GM13977 (cell line): ENCODE measurements around the gene ZNF576.

Source experiments
- DNase-seq: peaks from one replicate; pipeline ENCODE4 v3.0.0; 2012; ENCODE audit warnings: low spot score
- in situ Hi-C: fragments of 300-500 bp; cut with MboI; formaldehyde crosslinking; loops from one replicate; pipeline ENCODE4 v1.12.0; 2022; ENCODE audit warnings: low sequenced_read_pairs, low pct_unique_long_range_greater_than_20kb, mixed read lengths, inconsistent platforms; ENCODE audit not compliant: unreplicated experiment
- TF ChIP-seq, protein P1 (sequence below): IDR thresholded peaks from 2 replicates; pipeline ENCODE4 v1.5.1; 2012; ENCODE audit warnings: mild to moderate bottlenecking, control low read depth; ENCODE audit not compliant: insufficient read depth; ENCODE audit errors: extremely low read depth, missing control alignments

The ZNF576 gene

DNA sequence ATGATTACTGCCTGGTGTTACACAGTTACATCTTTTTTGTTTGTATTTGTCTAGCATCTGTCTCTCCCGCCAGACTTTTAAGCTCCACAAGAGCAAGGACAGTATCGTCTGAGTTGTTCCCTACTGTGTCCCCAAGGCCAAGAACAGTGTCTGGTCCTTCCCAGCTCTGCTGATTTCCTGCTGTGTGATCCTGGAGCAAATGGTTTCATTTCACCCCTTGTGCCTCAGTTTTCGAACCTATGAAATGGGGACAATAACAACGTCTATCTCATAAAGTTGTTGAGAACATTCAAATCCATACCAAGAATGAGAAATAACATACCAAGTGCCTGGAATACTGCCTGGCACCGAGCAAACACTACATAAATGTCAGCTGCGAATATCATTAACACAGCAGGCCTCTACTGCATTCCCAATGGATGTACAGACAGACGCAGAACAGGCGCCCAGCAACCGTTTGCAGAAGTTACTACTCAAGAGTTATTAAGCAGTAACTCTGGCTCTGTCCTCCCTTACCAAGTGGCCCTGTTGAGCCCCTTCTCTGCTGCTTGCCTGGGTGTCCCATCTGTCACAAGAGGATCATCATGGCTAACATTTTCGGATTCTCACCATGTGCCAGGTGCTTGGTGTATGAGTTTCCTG, 32.5 kb upstream of the ZNF576 start:
- DNase-seq = no peak
- TF ChIP-seq, protein P1, sequence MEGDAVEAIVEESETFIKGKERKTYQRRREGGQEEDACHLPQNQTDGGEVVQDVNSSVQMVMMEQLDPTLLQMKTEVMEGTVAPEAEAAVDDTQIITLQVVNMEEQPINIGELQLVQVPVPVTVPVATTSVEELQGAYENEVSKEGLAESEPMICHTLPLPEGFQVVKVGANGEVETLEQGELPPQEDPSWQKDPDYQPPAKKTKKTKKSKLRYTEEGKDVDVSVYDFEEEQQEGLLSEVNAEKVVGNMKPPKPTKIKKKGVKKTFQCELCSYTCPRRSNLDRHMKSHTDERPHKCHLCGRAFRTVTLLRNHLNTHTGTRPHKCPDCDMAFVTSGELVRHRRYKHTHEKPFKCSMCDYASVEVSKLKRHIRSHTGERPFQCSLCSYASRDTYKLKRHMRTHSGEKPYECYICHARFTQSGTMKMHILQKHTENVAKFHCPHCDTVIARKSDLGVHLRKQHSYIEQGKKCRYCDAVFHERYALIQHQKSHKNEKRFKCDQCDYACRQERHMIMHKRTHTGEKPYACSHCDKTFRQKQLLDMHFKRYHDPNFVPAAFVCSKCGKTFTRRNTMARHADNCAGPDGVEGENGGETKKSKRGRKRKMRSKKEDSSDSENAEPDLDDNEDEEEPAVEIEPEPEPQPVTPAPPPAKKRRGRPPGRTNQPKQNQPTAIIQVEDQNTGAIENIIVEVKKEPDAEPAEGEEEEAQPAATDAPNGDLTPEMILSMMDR = no peak
- in situ Hi-C loops = no loop called here

DNA sequence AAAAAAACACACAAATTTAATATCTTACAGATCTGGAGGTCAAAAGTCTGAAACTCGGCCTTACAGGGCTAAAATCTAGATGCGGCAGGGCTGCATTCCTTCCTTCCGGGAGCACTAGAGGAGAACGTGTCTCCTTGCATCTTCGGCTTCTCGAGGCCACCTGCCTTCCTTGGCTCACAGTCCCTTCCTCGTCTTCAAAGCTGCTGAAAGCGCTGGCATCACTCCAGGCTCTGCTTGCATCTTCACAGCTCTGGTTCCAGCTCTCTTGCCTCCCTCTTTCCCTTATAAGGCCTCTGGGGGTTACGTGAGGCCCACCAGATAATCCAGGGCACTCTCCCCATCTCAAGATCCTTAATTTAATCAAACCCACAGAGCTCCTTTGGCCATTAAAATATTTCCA, 31.6 kb upstream of the ZNF576 start:
- DNase-seq = no peak
- TF ChIP-seq, protein P1 = no peak
- in situ Hi-C loops = no loop called here

DNA sequence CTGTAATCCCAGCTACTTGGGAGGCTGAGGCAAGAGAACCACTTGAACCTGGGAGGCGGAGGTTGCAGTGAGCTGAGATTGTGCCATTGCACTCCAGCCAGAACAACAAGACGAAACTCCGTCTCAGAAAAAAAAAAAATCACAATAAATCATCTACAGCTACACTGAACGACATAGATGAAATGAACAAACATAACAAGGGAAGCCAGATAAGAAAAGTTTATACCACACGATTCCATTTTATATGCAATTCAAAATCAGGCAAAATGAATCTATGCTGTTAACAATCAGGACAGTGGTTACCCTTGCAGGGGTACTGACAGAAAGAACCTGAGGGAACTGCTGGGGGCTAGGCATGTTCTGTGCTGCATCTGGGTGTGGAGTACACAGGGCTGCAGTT, 26.7 kb upstream of the ZNF576 start:
- in situ Hi-C loops = no loop called here
- TF ChIP-seq, protein P1 = no peak
- DNase-seq = no peak

DNA sequence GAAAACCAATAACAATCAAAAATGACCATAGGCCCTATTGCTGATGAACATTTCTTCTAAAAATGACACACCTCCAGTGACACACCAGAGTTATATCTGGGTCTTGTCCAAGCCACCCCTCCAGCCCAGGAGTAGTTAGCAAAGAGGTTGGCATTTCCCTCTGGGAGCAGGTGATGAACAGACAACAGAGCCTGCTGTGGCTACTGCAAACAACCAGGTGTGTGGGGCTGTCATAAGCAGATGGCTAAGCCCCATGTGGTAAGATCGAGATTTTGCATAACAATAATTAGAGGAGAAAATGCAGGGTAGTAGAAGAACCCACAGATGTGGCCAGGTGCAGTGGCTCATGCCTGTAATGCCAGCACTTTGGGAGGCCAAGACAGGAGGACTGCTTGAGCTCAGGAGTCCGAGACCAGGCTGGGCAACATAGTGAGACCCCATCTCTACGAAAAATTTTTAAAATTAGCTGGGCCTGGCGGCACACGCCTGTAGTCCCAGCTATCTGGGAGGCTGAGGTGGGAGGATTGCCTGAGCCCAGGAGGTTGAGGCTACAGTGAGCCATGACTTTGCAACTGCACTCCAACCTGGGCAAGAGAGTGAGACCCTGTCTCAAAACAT, 26.1 kb upstream of the ZNF576 start:
- in situ Hi-C loops = no loop called here
- DNase-seq = no peak
- TF ChIP-seq, protein P1 = no peak

DNA sequence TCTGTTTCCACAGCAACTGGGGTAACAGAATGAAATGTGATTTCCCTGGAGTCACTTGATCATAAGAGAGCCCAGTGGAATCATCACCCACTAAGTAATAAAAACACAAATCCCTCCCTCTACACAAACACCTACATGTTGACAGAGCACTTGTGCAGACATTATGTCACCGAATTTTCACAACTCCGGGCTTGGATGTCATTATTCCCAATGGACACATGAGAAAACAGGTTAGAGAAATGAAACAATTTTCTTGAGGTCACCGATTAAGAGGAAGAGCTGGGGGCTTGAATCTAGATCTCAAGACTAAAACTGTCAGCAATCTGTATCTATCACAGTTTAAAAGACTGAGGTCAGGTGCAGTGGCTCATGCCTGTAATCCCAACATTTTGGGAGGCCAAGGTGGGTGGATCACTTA, 24.2 kb upstream of the ZNF576 start:
- TF ChIP-seq, protein P1 = no peak
- no peak for DNase-seq
- in situ Hi-C loops = no loop called here

DNA sequence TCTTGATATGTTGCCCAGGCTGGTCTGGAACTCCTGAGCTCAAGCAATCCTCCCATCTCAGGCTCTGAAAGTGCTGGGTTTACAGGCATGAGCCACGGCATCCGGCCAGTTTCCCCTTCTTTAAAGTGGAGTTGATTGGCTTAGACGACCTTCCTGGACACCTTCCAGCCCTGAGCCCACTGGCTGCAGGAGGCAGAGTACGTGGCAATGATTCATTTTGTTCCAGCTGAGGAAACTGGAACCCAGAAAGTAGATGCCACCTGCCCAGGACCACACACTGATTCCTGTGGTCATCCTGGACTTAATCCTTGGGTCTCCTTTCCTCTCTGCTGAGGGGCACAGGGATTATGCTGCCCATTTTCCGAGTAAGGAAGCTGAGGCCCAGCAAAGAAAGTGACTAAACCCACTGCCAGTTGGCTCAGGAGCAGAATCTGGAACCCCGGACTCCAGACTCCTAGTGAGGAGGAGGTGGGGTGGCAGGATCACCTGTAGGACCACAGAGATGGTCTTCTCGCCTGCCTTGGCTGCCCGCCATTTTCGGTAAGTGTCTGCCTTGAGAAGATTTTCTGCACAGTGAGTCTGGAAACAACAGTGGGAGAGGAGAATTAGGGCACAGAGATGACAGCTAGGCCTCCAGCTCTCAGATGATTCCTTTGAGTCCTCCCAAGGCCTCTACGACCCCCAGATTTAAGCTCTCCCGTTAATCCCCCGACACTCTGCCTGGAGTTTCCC, 21.8 kb upstream of the ZNF576 start:
- TF ChIP-seq, protein P1 = no peak
- in situ Hi-C loops = no loop called here

More for the DNA sequence above, 21.8 kb upstream of the ZNF576 start:
- no peak for DNase-seq
